Bronchial epithelial cell (primary cell): Measurements from ENCODE around the gene RBM10. TPM values are rescaled to one million over a fixed set of nuclear protein-coding genes. Genes with fewer than 3 reads are reported as not detected.
"Not testable (repeated sequence)": the region's sequence is repeated elsewhere in the genome, so short reads cannot be mapped to it uniquely, and the experiment has no call there.

Experiments
- DNase-seq: peaks from one replicate; pipeline ENCODE4 v3.0.0-alpha.2; 2010; ENCODE audit warnings: low read depth
- FAIRE-seq: peaks from 2 replicates; lab custom pipeline; 2011; peaks lifted over from hg19 to GRCh38; lab: Jason Lieb, UNC
- H3K27me3 ChIP-seq: 2 replicates; pipeline ENCODE4 v1.5.1; 2011; ENCODE audit warnings: low read length; ENCODE audit not compliant: control insufficient read depth, insufficient read depth
- H3K36me3 ChIP-seq: 2 replicates; pipeline ENCODE4 v1.5.1; 2011; ENCODE audit warnings: low read length; ENCODE audit not compliant: control insufficient read depth, insufficient read depth
- H3K4me3 ChIP-seq: 2 replicates; pipeline ENCODE4 v1.5.1; 2011; ENCODE audit warnings: mild to moderate bottlenecking, low read depth, low read length, control low read depth
- total RNA-seq: library from RNA; depleted of rRNA; stranded (reverse); fragments of >200 nt; gene quantifications from 2 replicates; pipeline ENCODE4 v1.2.1, GENCODE V29; 2014
- TF ChIP-seq, protein P1 (sequence below): IDR thresholded peaks from 2 replicates; pipeline ENCODE4 v1.5.1; 2011; ENCODE audit warnings: mild to moderate bottlenecking, moderate library complexity, low read length, control low read depth, inconsistent platforms; ENCODE audit not compliant: insufficient read depth, severe bottlenecking

RBM10 gene, protein sequence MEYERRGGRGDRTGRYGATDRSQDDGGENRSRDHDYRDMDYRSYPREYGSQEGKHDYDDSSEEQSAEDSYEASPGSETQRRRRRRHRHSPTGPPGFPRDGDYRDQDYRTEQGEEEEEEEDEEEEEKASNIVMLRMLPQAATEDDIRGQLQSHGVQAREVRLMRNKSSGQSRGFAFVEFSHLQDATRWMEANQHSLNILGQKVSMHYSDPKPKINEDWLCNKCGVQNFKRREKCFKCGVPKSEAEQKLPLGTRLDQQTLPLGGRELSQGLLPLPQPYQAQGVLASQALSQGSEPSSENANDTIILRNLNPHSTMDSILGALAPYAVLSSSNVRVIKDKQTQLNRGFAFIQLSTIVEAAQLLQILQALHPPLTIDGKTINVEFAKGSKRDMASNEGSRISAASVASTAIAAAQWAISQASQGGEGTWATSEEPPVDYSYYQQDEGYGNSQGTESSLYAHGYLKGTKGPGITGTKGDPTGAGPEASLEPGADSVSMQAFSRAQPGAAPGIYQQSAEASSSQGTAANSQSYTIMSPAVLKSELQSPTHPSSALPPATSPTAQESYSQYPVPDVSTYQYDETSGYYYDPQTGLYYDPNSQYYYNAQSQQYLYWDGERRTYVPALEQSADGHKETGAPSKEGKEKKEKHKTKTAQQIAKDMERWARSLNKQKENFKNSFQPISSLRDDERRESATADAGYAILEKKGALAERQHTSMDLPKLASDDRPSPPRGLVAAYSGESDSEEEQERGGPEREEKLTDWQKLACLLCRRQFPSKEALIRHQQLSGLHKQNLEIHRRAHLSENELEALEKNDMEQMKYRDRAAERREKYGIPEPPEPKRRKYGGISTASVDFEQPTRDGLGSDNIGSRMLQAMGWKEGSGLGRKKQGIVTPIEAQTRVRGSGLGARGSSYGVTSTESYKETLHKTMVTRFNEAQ
- total RNA-seq = 29.0 and 35.2 TPM in 2 replicates

DNA sequence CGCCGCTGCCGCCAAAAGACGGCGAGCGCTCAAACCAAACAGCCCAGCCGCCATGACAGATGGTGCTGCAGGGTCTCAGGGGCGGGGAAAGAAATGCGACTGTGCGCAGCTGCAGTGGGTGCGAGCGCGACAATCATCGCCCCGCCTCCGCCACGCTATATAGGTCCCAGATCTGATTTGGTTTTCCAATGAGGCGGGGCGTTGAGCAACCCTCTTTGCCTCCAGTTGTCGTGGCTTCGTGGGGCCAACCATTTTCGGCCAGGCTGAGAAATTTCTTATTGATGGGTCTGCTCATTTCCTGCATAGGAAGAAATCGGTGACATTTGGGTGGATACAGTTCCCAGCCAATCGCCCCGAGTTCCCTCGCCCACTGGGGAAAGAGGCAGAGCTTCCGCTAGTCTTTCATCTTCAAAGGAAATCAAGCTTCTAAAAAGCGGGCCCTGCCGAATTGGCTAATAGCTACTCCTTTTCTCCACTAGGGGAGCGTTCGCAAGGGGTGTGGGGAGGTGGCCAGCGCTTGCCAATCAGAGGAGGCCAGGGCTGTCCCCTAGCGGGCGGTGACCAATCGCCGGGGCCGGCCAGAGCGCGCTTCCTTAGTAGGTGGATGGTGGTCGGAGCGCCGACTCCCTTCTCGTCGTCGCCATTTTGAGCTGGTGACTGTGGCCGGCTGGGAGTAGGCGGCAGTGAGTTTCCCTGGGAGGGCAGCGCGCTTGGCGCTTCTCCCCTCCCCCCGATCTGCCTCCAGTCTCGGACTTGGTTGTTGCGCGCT lies at the start of gene RBM10, which contains the start of gene NDUFB11:
Gene RBM10, plus strand, starts transcription at position 596 of the 769 bp plus-strand sequence. CDS start 2,261 bp downstream, outside the sequence.
Gene NDUFB11, minus strand, starts transcription at position 77 of the 769 bp plus-strand sequence. Its CDS starts 23 bp downstream, at position 54.
- TF ChIP-seq, protein P1, sequence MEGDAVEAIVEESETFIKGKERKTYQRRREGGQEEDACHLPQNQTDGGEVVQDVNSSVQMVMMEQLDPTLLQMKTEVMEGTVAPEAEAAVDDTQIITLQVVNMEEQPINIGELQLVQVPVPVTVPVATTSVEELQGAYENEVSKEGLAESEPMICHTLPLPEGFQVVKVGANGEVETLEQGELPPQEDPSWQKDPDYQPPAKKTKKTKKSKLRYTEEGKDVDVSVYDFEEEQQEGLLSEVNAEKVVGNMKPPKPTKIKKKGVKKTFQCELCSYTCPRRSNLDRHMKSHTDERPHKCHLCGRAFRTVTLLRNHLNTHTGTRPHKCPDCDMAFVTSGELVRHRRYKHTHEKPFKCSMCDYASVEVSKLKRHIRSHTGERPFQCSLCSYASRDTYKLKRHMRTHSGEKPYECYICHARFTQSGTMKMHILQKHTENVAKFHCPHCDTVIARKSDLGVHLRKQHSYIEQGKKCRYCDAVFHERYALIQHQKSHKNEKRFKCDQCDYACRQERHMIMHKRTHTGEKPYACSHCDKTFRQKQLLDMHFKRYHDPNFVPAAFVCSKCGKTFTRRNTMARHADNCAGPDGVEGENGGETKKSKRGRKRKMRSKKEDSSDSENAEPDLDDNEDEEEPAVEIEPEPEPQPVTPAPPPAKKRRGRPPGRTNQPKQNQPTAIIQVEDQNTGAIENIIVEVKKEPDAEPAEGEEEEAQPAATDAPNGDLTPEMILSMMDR = peak; percentile 67
- FAIRE-seq (no peak), DNase-seq (peak; percentile 82)
- H3K36me3 ChIP-seq = peaks cover 1% of the 10 kb centered on the region
- H3K27me3 ChIP-seq = no peaks in the 10 kb centered on the region
- peak within 1 kb of the TSS; percentile 76 for H3K4me3 ChIP-seq

DNA sequence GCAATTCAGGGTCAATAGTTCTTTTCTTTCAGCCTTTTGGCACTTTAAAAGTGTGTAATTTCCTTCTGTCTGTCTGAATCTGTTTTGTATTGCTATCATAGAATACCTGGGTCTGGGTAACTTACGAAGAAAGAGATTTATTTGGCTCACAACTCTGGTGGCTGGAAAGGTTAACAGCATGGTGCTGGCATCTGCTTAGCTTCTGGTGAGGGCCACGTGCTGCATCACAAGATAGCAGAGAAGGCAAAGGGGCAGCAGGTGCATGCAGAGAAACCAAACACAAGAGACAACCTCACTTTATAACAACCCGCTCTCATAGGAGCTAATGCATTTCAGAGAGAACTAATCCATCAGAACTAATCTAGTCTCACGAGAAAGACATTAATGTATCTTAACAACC lies 48.0 kb upstream of the RBM10 start:
- TF ChIP-seq, protein P1 = no peak
- no peak for DNase-seq
- Histone ChIP-seq H3K27me3 (no peaks in the 10 kb centered on the region), H3K36me3 (no peaks in the 10 kb centered on the region), H3K4me3 (no peak overlapping the region)
- no peak for FAIRE-seq

DNA sequence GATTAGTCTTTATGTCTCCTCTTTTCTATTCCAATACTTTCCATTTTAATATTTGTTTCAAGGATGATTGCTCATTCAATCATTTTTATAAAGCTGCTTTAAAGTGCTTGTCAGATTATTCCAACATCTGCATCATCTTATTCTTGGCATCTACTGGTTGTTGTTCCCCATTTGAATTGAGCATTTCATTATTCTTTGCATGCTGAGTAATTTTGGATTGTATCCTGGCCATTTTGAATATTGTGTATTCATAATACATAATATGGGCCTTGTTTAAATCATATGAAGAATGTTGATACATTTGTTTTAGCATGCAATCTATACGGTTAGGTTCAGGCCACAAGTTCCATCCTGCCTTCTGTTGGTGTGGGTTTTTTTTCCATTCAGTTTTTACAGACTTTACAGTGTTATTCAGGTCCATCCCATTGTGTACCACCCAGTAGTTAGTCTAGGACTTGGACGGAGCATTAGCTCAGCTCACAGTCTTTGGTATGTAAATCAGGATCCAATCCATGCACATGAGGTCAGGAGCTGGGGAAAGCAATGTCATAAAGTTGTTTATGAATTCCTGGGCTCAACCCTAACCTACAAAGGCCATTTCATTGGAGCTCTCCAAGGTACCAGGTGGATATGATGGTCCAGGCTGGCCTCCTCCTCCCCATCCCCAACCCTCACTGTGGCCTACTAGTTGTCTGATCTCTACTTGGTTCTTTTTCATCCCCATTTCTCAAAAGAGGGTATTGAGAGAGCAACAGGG lies 46.5 kb upstream of the RBM10 start:
- FAIRE-seq = no peak

DNA sequence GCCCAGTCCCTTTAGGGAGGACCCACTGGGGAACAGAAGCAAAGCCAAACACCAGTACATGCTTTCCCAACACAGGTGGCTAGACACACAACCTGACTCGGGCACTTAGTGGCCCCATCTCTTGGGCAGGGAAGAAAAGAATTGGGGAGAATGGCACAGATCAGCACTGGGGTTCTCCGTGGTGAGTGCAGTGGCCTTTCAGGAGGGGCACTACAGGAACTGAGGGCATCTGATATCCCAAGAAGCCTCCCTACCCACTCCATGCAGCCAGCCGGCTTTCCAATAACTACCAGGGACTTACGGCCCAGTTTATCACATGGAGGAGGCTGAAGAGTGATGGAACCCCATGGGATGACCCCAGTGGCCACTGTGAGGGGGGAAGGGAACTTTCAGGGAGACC lies 43.8 kb upstream of the RBM10 start:
- FAIRE-seq (no peak), DNase-seq (no peak)
- TF ChIP-seq, protein P1 = no peak
- H3K36me3 ChIP-seq = no peaks in the 10 kb centered on the region
- no peak overlapping the region for H3K4me3 ChIP-seq
- H3K27me3 ChIP-seq = no peaks in the 10 kb centered on the region

More for the DNA sequence above, 46.5 kb upstream of the RBM10 start:
- Histone ChIP-seq H3K36me3 (no peaks in the 10 kb centered on the region), H3K4me3 (no peak overlapping the region), H3K27me3 (no peaks in the 10 kb centered on the region)
- TF ChIP-seq, protein P1 = no peak
- no peak for DNase-seq

DNA sequence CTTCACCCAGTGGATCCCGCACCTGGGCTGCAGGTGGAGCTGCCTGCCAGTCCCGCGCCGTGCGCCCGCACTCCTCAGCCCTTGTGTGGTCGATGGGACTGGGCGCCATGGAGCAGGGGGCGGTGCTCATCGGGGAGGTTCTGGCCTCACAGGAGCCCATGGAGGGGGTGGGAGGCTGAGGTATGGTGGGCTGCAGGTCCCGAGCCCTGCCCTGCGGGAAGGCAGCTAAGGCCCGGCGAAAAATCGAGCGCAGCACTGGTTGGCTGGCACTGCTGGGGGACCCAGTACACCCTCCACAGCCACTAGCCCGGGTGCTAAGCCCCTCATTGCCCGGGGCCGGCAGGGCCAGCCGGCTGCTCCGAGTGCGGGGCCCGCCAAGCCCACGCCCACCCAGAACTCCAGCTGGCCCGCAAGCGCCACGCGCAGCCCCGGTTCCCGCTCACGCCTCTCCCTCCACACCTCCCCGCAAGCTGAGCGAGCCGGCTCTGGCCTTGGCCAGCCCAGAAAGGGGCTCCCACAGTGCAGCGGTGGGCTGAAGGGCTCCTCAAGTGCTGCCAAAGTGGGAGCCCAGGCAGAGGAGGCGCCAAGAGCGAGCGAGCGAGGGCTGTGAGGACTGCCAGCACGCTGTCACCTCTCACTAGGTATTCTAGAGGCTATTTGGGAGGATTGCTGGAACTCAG lies 33.9 kb upstream of the RBM10 start:
- not testable (repeated sequence) for DNase-seq, H3K4me3 ChIP-seq, H3K27me3 ChIP-seq, H3K36me3 ChIP-seq, FAIRE-seq
